Glomerular endothelial cell (primary cell): ENCODE measurements around the gene KIAA0825. TPM values are rescaled to one million over a fixed set of nuclear protein-coding genes. Genes with fewer than 3 reads are reported as not detected.
"Not testable (repeated sequence)": the region's sequence is repeated elsewhere in the genome, so short reads cannot be mapped to it uniquely, and the experiment has no call there.

Experiments used
- DNase-seq: peaks from one replicate; pipeline ENCODE4 v3.0.0-alpha.2; 2011; ENCODE audit warnings: low read depth, low spot score; ENCODE audit errors: extremely low read depth
- total RNA-seq: library from RNA; depleted of rRNA; stranded (reverse); fragments of >200 nt; gene quantifications from 2 replicates; pipeline ENCODE4 v1.2.3, GENCODE V29; 2015

KIAA0825 gene
- total RNA-seq, 1 donor from 2014 or later = 3.0 TPM

- DNase-seq = no peak
Measured at GRCh38 chr5:94389515-94389899, 228.9 kb downstream of the KIAA0825 start.

DNA sequence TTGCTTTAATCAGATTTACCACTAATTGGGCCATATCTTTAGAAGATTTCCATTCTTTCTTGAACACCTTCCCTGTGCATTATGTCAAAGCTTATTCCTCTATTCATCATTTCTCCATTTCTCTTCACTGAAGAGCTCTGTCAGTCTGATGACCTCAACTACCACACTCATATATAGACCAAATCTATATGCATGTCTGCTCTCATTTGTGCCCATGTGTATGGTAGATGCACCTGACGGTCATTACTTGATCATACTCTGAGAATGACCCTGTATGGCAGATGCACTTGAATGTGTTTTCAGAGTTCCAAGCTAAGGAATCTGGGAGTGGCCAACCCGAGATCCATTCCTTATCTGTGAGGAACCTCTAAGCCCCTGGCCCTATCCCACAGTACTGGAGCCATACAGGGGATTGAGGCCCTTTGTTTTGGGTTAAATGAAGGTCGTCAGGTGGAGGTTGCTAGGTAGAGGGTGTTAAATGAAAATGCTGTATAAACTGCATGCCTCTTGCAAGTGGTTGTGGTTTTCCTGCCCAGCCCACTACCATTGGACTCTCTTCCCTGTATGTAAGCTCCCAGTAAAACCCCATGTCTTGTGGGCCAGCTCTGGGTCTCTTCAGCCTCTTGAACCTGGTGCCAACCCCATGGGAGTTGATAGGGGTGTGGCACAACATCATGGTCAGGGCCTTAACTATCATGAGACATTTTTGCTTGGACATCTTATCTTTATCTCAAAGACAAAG, 229.5 kb downstream of the KIAA0825 start:
- no peak for DNase-seq

GRCh38 chr5:94385767-94386166, 232.6 kb downstream of the KIAA0825 start:
- no peak for DNase-seq

GRCh38 chr5:94378062-94378461, 240.3 kb downstream of the KIAA0825 start:
- no peak for DNase-seq

- DNase-seq = no peak
Measured at GRCh38 chr5:94376672-94377345, 241.6 kb downstream of the KIAA0825 start.

DNA sequence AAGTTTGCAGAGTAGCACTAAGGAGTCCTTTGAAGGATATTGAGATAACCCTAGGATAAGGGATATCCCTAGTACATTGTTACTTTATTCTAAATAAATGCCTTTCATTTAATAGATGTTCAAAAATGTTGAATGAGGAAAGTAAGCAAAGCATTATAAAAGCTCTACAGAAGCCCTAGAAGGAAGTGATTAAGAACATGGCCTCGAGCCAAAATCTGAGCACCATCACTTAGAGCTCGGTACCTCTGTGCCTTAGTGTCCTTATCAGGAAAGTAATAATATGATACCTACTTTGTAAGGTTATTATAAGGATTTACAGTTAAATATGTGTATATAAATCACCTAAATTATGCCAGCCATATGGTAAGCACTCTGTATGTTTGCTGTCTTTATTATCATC, 242.6 kb downstream of the KIAA0825 start:
- DNase-seq = no peak

DNA sequence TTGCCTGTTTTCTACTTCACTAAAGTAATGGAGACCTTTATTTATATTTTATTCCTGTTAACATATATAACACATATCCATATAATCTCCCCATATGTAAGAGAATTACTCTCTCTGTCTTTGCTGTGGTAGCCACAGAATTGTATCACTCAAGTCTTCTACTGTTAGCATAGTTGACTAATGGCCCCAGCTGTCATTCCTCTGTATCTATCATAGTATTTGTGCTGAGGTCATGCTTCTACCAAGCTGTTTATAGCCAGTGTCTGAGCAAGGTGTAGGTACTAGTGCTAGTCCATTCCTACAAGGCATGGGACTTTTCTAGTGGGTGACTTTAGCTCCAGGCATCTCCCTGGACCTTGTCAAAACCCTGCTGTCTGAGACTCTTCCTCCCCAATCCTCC, 244.1 kb downstream of the KIAA0825 start:
- no peak for DNase-seq

- no peak for DNase-seq
Measured at GRCh38 chr5:94367900-94368299, 250.5 kb downstream of the KIAA0825 start.

DNA sequence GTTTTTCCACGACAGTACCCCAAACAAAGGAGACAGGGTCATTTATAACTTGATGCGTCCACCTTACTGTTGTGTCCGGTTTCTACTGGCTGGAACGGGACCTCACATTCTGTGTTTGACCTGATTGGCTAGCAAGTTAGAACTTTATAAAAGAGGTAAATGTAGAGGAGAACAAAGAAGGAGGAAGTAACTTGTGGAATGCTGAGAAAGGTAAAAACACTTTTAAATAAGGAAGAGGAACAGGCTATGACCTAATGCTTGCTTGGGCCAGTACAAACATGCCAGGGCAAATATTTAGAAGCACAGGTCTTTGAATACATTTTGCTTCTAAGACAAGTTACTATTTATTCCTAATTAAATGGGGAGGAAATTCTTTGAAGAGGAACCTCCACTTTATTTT, 251.6 kb downstream of the KIAA0825 start:
- DNase-seq = no peak

DNA sequence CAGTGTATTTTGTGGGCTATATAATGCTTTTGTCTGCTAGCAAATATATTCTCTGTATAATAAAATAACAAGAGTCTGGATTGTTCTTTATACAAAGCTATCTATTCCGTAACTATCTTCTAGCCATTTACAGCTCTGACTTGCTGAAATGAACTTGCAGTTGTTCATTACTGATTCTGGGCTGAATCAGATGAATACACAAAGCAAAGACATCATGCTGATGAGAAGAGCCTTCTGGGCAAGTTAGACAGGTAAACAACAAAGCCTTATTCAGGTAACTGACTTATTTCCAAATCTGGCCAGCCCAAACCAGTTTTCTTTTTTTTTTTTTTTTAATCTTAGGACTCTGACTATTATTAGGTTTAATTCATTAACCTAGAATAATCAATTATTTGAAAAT, 255.5 kb downstream of the KIAA0825 start:
- DNase-seq = no peak

DNA sequence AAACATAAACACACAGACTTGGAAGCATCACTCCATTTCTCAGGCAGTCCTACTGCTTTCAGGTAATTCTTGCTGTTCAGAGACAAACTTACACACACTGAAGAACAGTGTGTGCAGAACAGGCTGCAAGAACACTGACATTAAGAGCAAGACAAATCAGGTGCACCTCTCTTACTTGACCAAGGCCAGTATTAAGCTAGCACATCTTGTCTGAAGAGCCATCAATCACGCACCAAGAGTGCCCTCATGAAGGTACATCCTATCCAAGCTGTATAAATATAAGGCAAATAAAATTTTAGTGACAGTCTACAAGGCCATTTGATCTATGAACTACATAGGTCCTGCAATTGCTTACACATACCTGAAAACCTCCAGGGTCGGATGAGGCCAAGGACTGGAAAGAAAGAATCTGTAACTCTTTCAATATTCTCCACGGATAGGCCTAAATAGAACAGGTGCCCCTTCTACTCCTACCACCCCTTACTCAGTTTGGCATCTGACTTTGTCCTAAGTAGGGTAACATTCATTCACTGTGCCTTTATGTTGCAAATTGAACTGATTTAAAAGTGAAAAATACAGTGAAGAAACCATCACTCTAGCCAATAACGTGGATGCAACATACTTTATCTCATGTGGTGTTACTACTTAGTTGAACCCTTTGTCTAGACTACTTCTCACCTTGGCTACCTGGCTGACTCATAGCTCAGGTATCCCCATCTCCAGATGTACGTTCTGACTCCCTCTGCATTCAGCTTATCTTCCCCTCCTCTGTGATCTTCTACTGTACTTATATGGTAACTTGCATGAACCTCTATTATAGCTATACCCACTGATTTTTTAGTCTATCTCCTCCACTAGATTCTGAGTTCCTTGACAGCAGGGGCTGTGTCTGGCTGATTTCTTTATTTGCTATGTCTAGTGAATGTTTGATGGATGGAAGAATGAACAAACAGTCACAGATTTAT, 256.3 kb downstream of the KIAA0825 start:
- no peak for DNase-seq

- no peak for DNase-seq
Measured at GRCh38 chr5:94361161-94361560, 257.2 kb downstream of the KIAA0825 start.

- no peak for DNase-seq
Measured at GRCh38 chr5:94360382-94361130, 257.8 kb downstream of the KIAA0825 start.

- no peak for DNase-seq
Measured at GRCh38 chr5:94359880-94360279, 258.5 kb downstream of the KIAA0825 start.

- no peak for DNase-seq
Measured at GRCh38 chr5:94355811-94356210, 262.6 kb downstream of the KIAA0825 start.

- not testable (repeated sequence) for DNase-seq
Measured at GRCh38 chr5:94354837-94355485, 263.4 kb downstream of the KIAA0825 start.

- DNase-seq = no peak
Measured at GRCh38 chr5:94353605-94354004, 264.8 kb downstream of the KIAA0825 start.

- no peak for DNase-seq
Measured at GRCh38 chr5:94347130-94347529, 271.3 kb downstream of the KIAA0825 start.

- DNase-seq = no peak
Measured at GRCh38 chr5:94345257-94345656, 273.1 kb downstream of the KIAA0825 start.

GRCh38 chr5:94337617-94338016, 280.8 kb downstream of the KIAA0825 start:
- DNase-seq = no peak
